ENCODE results near the gene IQCB1.

GRCh38 chr3:121835465-121835801 is 573 bp upstream of the IQCB1 start:
- TF ChIP-seq ZFP30 (CRISPR knock-in tag; IDR thresholded peaks at IDR 0.05): no peak
- TF ChIP-seq, protein P1, sequence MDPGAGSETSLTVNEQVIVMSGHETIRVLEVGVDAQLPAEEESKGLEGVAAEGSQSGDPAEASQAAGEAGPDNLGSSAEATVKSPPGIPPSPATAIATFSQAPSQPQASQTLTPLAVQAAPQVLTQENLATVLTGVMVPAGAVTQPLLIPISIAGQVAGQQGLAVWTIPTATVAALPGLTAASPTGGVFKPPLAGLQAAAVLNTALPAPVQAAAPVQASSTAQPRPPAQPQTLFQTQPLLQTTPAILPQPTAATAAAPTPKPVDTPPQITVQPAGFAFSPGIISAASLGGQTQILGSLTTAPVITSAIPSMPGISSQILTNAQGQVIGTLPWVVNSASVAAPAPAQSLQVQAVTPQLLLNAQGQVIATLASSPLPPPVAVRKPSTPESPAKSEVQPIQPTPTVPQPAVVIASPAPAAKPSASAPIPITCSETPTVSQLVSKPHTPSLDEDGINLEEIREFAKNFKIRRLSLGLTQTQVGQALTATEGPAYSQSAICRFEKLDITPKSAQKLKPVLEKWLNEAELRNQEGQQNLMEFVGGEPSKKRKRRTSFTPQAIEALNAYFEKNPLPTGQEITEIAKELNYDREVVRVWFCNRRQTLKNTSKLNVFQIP (CRISPR knock-in tag; IDR thresholded peaks at IDR 0.05; ENCODE audit: borderline replicate concordance, low read depth): no peak
- TF ChIP-seq, protein P2, sequence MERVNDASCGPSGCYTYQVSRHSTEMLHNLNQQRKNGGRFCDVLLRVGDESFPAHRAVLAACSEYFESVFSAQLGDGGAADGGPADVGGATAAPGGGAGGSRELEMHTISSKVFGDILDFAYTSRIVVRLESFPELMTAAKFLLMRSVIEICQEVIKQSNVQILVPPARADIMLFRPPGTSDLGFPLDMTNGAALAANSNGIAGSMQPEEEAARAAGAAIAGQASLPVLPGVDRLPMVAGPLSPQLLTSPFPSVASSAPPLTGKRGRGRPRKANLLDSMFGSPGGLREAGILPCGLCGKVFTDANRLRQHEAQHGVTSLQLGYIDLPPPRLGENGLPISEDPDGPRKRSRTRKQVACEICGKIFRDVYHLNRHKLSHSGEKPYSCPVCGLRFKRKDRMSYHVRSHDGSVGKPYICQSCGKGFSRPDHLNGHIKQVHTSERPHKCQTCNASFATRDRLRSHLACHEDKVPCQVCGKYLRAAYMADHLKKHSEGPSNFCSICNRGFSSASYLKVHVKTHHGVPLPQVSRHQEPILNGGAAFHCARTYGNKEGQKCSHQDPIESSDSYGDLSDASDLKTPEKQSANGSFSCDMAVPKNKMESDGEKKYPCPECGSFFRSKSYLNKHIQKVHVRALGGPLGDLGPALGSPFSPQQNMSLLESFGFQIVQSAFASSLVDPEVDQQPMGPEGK (CRISPR knock-in tag; IDR thresholded peaks at IDR 0.05; ENCODE audit: borderline replicate concordance): no peak

Measured in SK-N-SH treated with all-trans-retinoic acid at 6 μM for 48 hours (cell line).